ENCODE data around the gene C2orf72.

C2orf72 gene

GRCh38 chr2:231088754-231089153, 51.4 kb downstream of the C2orf72 start:
- H3K27me3 ChIP-seq (ENCODE audit: control insufficient read depth in 3 of 3, insufficient read depth in 3 of 3, low read depth in 1 of 3, low read length in 3 of 3), result no peaks in the 10 kb centered on the region
- no CpG with 5 or more reads among the region's 4 CpGs for WGBS, 2 donors (ENCODE audit: extremely low coverage in 2 of 2, insufficient read length in 2 of 2, insufficient replicate concordance in 1 of 2)

GRCh38 chr2:231093933-231094332, 56.6 kb downstream of the C2orf72 start:
- H3K27me3 ChIP-seq (ENCODE audit: control insufficient read depth in 3 of 3, insufficient read depth in 3 of 3, low read depth in 1 of 3, low read length in 3 of 3), result no peaks in the 10 kb centered on the region
- H3K4me1 ChIP-seq (ENCODE audit: control insufficient read depth in 2 of 2, insufficient read depth in 1 of 2, low read depth in 1 of 2, low read length in 2 of 2), result no peaks in the 10 kb centered on the region
- H2AK5ac ChIP-seq (ENCODE audit: low read depth, low read length), result no peak overlapping the region
- H3K4me2 ChIP-seq (ENCODE audit: insufficient read depth, low read length, poor library complexity, severe bottlenecking), result no peak overlapping the region
- no peak overlapping the region for H3K23ac ChIP-seq (ENCODE audit: low read depth, low read length, poor library complexity)
- H2BK12ac ChIP-seq (ENCODE audit: low read length), result no peak overlapping the region
- H4K91ac ChIP-seq (ENCODE audit: low read depth, low read length, poor library complexity), result no peak overlapping the region
- no peak for DNase-seq (ENCODE audit: low spot score)
- no peak overlapping the region for H3K18ac ChIP-seq (ENCODE audit: low read length)
- no peaks in the 10 kb centered on the region for H3K79me1 ChIP-seq (ENCODE audit: low read depth, low read length)
- peaks cover 11 to 82% of the 10 kb centered on the region in 2 donors for H3K36me3 ChIP-seq (replicated peaks in 1 of 2; ENCODE audit: control insufficient read depth in 2 of 2, insufficient read depth in 2 of 2, low read length in 2 of 2)
- H3K9ac ChIP-seq (ENCODE audit: low read depth, low read length, poor library complexity), result no peak overlapping the region
- H2BK120ac ChIP-seq (ENCODE audit: low read depth, low read length), result no peak overlapping the region
- H3K27ac ChIP-seq (replicated peaks; ENCODE audit: low read length), result no peak overlapping the region
- no peak overlapping the region for H2BK15ac ChIP-seq (ENCODE audit: low read length)
- WGBS, 2 donors (ENCODE audit: extremely low coverage in 2 of 2, insufficient read length in 2 of 2, insufficient replicate concordance in 1 of 2), result no CpG with 5 or more reads among the region's 5 CpGs
- no peak overlapping the region for H3K14ac ChIP-seq (ENCODE audit: low read length)
- no peak overlapping the region for H3K4me3 ChIP-seq (ENCODE audit: low read length in 2 of 2)
- peaks cover 0 to 12% of the 10 kb centered on the region in 2 donors for H3K9me3 ChIP-seq (replicated peaks in 1 of 2; ENCODE audit: control insufficient read depth in 2 of 2, insufficient read depth in 1 of 2, low read depth in 1 of 2, low read length in 2 of 2)
- no peak overlapping the region for H2BK5ac ChIP-seq (ENCODE audit: low read length)
- H4K8ac ChIP-seq (ENCODE audit: low read depth, low read length), result no peak overlapping the region
- H2AFZ ChIP-seq (ENCODE audit: low read length), result no peak overlapping the region
- no peak overlapping the region for H3K4ac ChIP-seq (ENCODE audit: low read length)

More at GRCh38 chr2:231088754-231089153, 51.4 kb downstream of the C2orf72 start:
- Histone ChIP-seq H2BK15ac (ENCODE audit: low read length) (no peak overlapping the region), H2AK5ac (ENCODE audit: low read depth, low read length) (no peak overlapping the region), H2AFZ (ENCODE audit: low read length) (no peak overlapping the region), H3K4me2 (ENCODE audit: insufficient read depth, low read length, poor library complexity, severe bottlenecking) (no peak overlapping the region), H3K4ac (ENCODE audit: low read length) (no peak overlapping the region), H3K4me1 (ENCODE audit: control insufficient read depth in 2 of 2, insufficient read depth in 1 of 2, low read depth in 1 of 2, low read length in 2 of 2) (no peaks in the 10 kb centered on the region), H3K18ac (ENCODE audit: low read length) (no peak overlapping the region), H3K23ac (ENCODE audit: low read depth, low read length, poor library complexity) (no peak overlapping the region), H3K14ac (ENCODE audit: low read length) (no peak overlapping the region), H3K36me3 (replicated peaks in 1 of 2; ENCODE audit: control insufficient read depth in 2 of 2, insufficient read depth in 2 of 2, low read length in 2 of 2) (peaks cover 19 to 97% of the 10 kb centered on the region in 2 donors), H4K91ac (ENCODE audit: low read depth, low read length, poor library complexity) (no peak overlapping the region), H3K4me3 (ENCODE audit: low read length in 2 of 2) (no peak overlapping the region), H2BK120ac (ENCODE audit: low read depth, low read length) (no peak overlapping the region), H3K79me1 (ENCODE audit: low read depth, low read length) (no peaks in the 10 kb centered on the region), H2BK5ac (ENCODE audit: low read length) (no peak overlapping the region), H3K9me3 (replicated peaks in 1 of 2; ENCODE audit: control insufficient read depth in 2 of 2, insufficient read depth in 1 of 2, low read depth in 1 of 2, low read length in 2 of 2) (no peaks in the 10 kb centered on the region), H2BK12ac (ENCODE audit: low read length) (no peak overlapping the region), H3K27ac (replicated peaks; ENCODE audit: low read length) (no peak overlapping the region), H4K8ac (ENCODE audit: low read depth, low read length) (no peak overlapping the region), H3K9ac (ENCODE audit: low read depth, low read length, poor library complexity) (no peak overlapping the region)
- no peak for DNase-seq (ENCODE audit: low spot score)

- H2BK12ac ChIP-seq (ENCODE audit: low read length), result no peak overlapping the region
- H3K27me3 ChIP-seq (ENCODE audit: control insufficient read depth in 3 of 3, insufficient read depth in 3 of 3, low read depth in 1 of 3, low read length in 3 of 3), result no peaks in the 10 kb centered on the region
- DNase-seq (ENCODE audit: low spot score), result no peak
- WGBS, 2 donors (ENCODE audit: extremely low coverage in 2 of 2, insufficient read length in 2 of 2, insufficient replicate concordance in 1 of 2), result no CpG with 5 or more reads among the region's 4 CpGs
- H3K9me3 ChIP-seq (replicated peaks in 1 of 2; ENCODE audit: control insufficient read depth in 2 of 2, insufficient read depth in 1 of 2, low read depth in 1 of 2, low read length in 2 of 2), result peaks cover 3 to 21% of the 10 kb centered on the region in 2 donors
- H3K4ac ChIP-seq (ENCODE audit: low read length), result no peak overlapping the region
- H2AK5ac ChIP-seq (ENCODE audit: low read depth, low read length), result no peak overlapping the region
- H3K36me3 ChIP-seq (replicated peaks in 1 of 2; ENCODE audit: control insufficient read depth in 2 of 2, insufficient read depth in 2 of 2, low read length in 2 of 2), result peaks cover 8 to 83% of the 10 kb centered on the region in 2 donors
- no peak overlapping the region for H3K9ac ChIP-seq (ENCODE audit: low read depth, low read length, poor library complexity)
- H3K18ac ChIP-seq (ENCODE audit: low read length), result no peak overlapping the region
- H3K4me1 ChIP-seq (ENCODE audit: control insufficient read depth in 2 of 2, insufficient read depth in 1 of 2, low read depth in 1 of 2, low read length in 2 of 2), result no peaks in the 10 kb centered on the region
- no peak overlapping the region for H2BK120ac ChIP-seq (ENCODE audit: low read depth, low read length)
- no peak overlapping the region for H3K27ac ChIP-seq (replicated peaks; ENCODE audit: low read length)
- H4K91ac ChIP-seq (ENCODE audit: low read depth, low read length, poor library complexity), result no peak overlapping the region
- H3K79me1 ChIP-seq (ENCODE audit: low read depth, low read length), result no peaks in the 10 kb centered on the region
- no peak overlapping the region for H4K8ac ChIP-seq (ENCODE audit: low read depth, low read length)
- H2BK15ac ChIP-seq (ENCODE audit: low read length), result no peak overlapping the region
- H2BK5ac ChIP-seq (ENCODE audit: low read length), result no peak overlapping the region
- H3K14ac ChIP-seq (ENCODE audit: low read length), result no peak overlapping the region
- no peak overlapping the region for H3K4me3 ChIP-seq (ENCODE audit: low read length in 2 of 2)
- H2AFZ ChIP-seq (ENCODE audit: low read length), result no peak overlapping the region
- H3K4me2 ChIP-seq (ENCODE audit: insufficient read depth, low read length, poor library complexity, severe bottlenecking), result no peak overlapping the region
- no peak overlapping the region for H3K23ac ChIP-seq (ENCODE audit: low read depth, low read length, poor library complexity)
Observed at GRCh38 chr2:231094736-231095346, 57.5 kb downstream of the C2orf72 start.
